Stomach smooth muscle (tissue), 2 donors: ENCODE results near the gene CACNG5.
"Not testable (repeated sequence)": the region's sequence is repeated elsewhere in the genome, so short reads cannot be mapped to it uniquely, and the experiment has no call there.

Source experiments
- H3K27ac ChIP-seq: one replicate; pipeline ENCODE4 v1.7.0; 2013; ENCODE audit warnings: mild to moderate bottlenecking, low read length, inconsistent platforms
- H3K27me3 ChIP-seq, 2 donors: one replicate each; pipeline ENCODE4 v1.7.0; 2013; ENCODE audit warnings: low read length in 2 of 2; ENCODE audit not compliant: insufficient read depth in 2 of 2, control insufficient read depth in 1 of 2
- H3K36me3 ChIP-seq, 2 donors: one replicate each; pipeline ENCODE4 v1.7.0; 2013; ENCODE audit warnings: low read length in 2 of 2; ENCODE audit not compliant: control insufficient read depth in 2 of 2, insufficient read depth in 2 of 2
- H3K4me1 ChIP-seq: one replicate; pipeline ENCODE4 v1.7.0; 2013; ENCODE audit warnings: low read length; ENCODE audit not compliant: control insufficient read depth, insufficient read depth
- H3K4me3 ChIP-seq, 2 donors: one replicate each; pipeline ENCODE4 v1.7.0; 2013; ENCODE audit warnings: low read length in 2 of 2
- H3K9ac ChIP-seq, 2 donors: one replicate each; pipeline ENCODE4 v1.7.0; 2013; ENCODE audit warnings: low read length in 2 of 2, mild to moderate bottlenecking in 1 of 2
- H3K9me3 ChIP-seq, 2 donors: one replicate each; pipeline ENCODE4 v1.7.0; 2013; ENCODE audit warnings: low read length in 2 of 2; ENCODE audit not compliant: control insufficient read depth in 2 of 2
- donor health status: healthy.
- donor health status: Pancreatic carcinoma.

The CACNG5 gene

GRCh38 chr17:66884931-66885330, 50.0 kb downstream of the CACNG5 start:
- no peaks in the 10 kb centered on the region for H3K36me3 ChIP-seq
- no peak overlapping the region for H3K4me3 ChIP-seq
- no peak overlapping the region for H3K27ac ChIP-seq
- no peaks in the 10 kb centered on the region for H3K27me3 ChIP-seq
- H3K9ac ChIP-seq: no peak overlapping the region
- peaks cover 0 to 2% of the 10 kb centered on the region in 2 donors for H3K9me3 ChIP-seq
- no peaks in the 10 kb centered on the region for H3K4me1 ChIP-seq

GRCh38 chr17:66885417-66885816, 50.5 kb downstream of the CACNG5 start:
- no peak overlapping the region for H3K27ac ChIP-seq
- no peaks in the 10 kb centered on the region for H3K9me3 ChIP-seq

GRCh38 chr17:66889480-66890230, 54.7 kb downstream of the CACNG5 start:
- Histone ChIP-seq H3K27ac (no peak overlapping the region), H3K9me3 (no peaks in the 10 kb centered on the region), H3K27me3 (no peaks in the 10 kb centered on the region), H3K36me3 (no peaks in the 10 kb centered on the region), H3K9ac (no peak overlapping the region), H3K4me1 (no peaks in the 10 kb centered on the region), H3K4me3 (no peak overlapping the region)

More at GRCh38 chr17:66885417-66885816, 50.5 kb downstream of the CACNG5 start:
- Histone ChIP-seq H3K27me3 (no peaks in the 10 kb centered on the region), H3K4me1 (no peaks in the 10 kb centered on the region), H3K36me3 (no peaks in the 10 kb centered on the region), H3K4me3 (no peak overlapping the region), H3K9ac (no peak overlapping the region)

- H3K9ac ChIP-seq: no peak overlapping the region
- no peaks in the 10 kb centered on the region for H3K9me3 ChIP-seq
- H3K4me1 ChIP-seq: no peaks in the 10 kb centered on the region
- H3K36me3 ChIP-seq: no peaks in the 10 kb centered on the region
- no peak overlapping the region for H3K4me3 ChIP-seq
- H3K27me3 ChIP-seq: peaks cover 0 to 2% of the 10 kb centered on the region in 2 donors
- no peak overlapping the region for H3K27ac ChIP-seq
These were observed 57.3 kb downstream of the CACNG5 start for GRCh38 chr17:66892246-66892645.

- Histone ChIP-seq H3K9me3 (no peaks in the 10 kb centered on the region), H3K4me3 (no peak overlapping the region), H3K27ac (no peak overlapping the region), H3K27me3 (peaks cover 0 to 2% of the 10 kb centered on the region in 2 donors), H3K4me1 (no peaks in the 10 kb centered on the region), H3K36me3 (no peaks in the 10 kb centered on the region), H3K9ac (no peak overlapping the region)
These were observed 58.5 kb downstream of the CACNG5 start for GRCh38 chr17:66893382-66893781.

- Histone ChIP-seq H3K36me3 (no peaks in the 10 kb centered on the region), H3K27ac (no peak overlapping the region), H3K9me3 (no peaks in the 10 kb centered on the region), H3K4me1 (no peaks in the 10 kb centered on the region), H3K9ac (no peak overlapping the region), H3K4me3 (no peak overlapping the region), H3K27me3 (peaks cover 0 to 2% of the 10 kb centered on the region in 2 donors)
These were observed 58.9 kb downstream of the CACNG5 start for GRCh38 chr17:66893863-66894262.

- Histone ChIP-seq H3K9me3 (no peaks in the 10 kb centered on the region), H3K27ac (no peak overlapping the region), H3K9ac (no peak overlapping the region), H3K4me1 (no peaks in the 10 kb centered on the region), H3K36me3 (no peaks in the 10 kb centered on the region), H3K4me3 (no peak overlapping the region), H3K27me3 (peaks cover 0 to 2% of the 10 kb centered on the region in 2 donors)
These were observed 62.2 kb downstream of the CACNG5 start for GRCh38 chr17:66897141-66897540.

- Histone ChIP-seq H3K27me3 (peaks cover 0 to 2% of the 10 kb centered on the region in 2 donors), H3K4me3 (no peak overlapping the region), H3K27ac (no peak overlapping the region), H3K9me3 (no peaks in the 10 kb centered on the region), H3K36me3 (no peaks in the 10 kb centered on the region), H3K9ac (no peak overlapping the region), H3K4me1 (no peaks in the 10 kb centered on the region)
These were observed 63.6 kb downstream of the CACNG5 start for GRCh38 chr17:66898536-66898935.

- Histone ChIP-seq H3K27me3 (no peaks in the 10 kb centered on the region), H3K9ac (no peak overlapping the region), H3K4me1 (peaks cover 8% of the 10 kb centered on the region), H3K36me3 (no peaks in the 10 kb centered on the region), H3K9me3 (no peaks in the 10 kb centered on the region), H3K27ac (no peak overlapping the region), H3K4me3 (no peak overlapping the region)
These were observed 65.5 kb downstream of the CACNG5 start for GRCh38 chr17:66900126-66901010.

GRCh38 chr17:66903296-66903695, 68.4 kb downstream of the CACNG5 start:
- H3K4me1 ChIP-seq: peaks cover 13% of the 10 kb centered on the region
- H3K9ac ChIP-seq, H3K27ac ChIP-seq, H3K27me3 ChIP-seq, H3K9me3 ChIP-seq, H3K4me3 ChIP-seq, H3K36me3 ChIP-seq: not testable (repeated sequence)

GRCh38 chr17:66903781-66904180, 68.9 kb downstream of the CACNG5 start:
- Histone ChIP-seq H3K9ac (no peak overlapping the region), H3K4me3 (no peak overlapping the region), H3K27me3 (no peaks in the 10 kb centered on the region), H3K27ac (no peak overlapping the region), H3K9me3 (no peaks in the 10 kb centered on the region), H3K36me3 (no peaks in the 10 kb centered on the region), H3K4me1 (peaks cover 13% of the 10 kb centered on the region)
